GM21528 (cell line): ENCODE data around the gene CACTIN.
"Not testable (repeated sequence)": the region's sequence is repeated elsewhere in the genome, so short reads cannot be mapped to it uniquely, and the experiment has no call there.

Experiments
- ATAC-seq: cut with Tn5 transposase; IDR thresholded peaks from one replicate; pipeline ENCODE4 v1.9.1; 2021; ENCODE audit warnings: mild to moderate bottlenecking, moderate library complexity; ENCODE audit not compliant: unreplicated experiment, low FRiP score

Gene CACTIN

DNA sequence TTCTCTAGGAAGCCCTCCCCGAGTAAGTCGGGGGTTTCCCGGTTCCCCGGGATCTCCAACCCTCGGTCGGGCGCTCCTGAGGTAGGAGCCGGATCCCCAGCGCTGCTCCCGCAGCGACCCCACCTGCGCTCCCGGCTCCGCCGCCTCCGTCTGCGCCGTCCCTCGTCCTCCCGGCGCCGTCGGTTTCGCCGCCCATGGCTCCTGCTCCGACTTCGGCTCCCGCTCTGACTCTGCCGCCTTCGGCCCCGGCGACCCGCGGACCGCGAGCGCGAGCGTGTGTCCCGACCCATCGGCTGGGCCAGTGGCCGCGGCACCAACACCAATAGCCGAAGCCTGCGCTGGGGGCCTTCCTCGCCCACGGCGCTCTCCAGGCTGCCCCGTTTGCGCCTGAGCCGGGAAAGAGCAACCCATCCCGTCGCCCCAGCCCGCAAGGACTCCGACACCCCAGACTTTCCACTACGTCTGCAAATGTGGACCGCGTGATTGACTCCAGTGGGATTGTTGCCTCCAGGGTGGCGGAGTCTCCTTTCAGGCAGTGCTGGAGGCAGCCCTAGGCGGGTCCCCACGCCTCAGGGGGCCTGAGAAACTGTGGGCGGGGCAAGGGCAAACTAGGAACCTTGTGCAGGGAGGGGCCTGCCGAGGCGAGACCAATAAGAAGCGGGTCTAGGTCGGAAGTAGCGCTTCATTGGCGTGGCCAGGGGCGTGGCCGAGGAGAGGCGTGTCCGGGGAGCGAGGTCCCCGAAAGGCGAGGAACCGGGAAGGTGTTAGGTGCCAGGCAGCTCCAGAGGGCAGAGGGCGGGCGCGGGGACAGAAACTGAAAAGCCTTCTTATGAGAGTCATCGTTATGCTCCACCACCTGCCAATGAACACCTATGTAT is at the start of gene CACTIN:
TSS of gene CACTIN (minus strand) at position 318 of the 878 bp plus-strand sequence. CDS start at position 290, 28 bp downstream.
- peak; percentile 76 for ATAC-seq

DNA sequence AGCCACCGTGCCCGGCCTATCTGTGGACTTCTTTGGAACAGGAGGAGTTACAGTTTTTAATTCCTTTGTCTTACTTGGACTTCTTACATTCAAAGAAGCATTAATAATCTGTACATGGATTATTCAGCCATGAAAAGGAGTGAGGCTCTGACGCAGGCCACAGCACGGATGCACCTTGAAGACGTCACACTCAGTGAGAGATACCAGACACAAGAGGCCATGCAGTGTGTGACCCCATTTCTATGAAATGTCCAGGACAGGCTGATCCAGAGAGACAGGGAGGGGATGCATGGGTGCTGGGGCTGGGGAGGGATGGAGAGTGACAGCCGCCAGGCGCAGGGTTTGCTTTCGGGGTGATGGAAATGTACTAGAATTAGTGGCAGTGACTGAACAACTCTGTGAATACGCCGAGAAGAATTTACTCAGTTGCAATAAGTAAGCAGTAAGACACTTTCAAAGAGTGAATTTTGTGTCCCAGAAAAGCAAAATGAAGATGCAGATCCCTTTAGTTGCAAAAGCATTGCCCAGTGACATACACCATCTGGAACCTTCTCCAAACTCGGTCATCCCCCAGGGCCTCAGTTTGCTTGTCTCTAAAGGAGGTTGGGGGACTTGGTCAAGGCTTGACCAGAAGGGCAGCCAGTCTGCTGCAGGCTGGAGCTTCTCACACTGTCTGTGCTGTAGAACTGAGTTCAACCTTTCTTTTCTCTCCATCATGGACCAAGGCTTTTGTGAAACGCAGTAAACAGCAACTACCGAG is 48.4 kb upstream of the CACTIN start:
- no peak for ATAC-seq

DNA sequence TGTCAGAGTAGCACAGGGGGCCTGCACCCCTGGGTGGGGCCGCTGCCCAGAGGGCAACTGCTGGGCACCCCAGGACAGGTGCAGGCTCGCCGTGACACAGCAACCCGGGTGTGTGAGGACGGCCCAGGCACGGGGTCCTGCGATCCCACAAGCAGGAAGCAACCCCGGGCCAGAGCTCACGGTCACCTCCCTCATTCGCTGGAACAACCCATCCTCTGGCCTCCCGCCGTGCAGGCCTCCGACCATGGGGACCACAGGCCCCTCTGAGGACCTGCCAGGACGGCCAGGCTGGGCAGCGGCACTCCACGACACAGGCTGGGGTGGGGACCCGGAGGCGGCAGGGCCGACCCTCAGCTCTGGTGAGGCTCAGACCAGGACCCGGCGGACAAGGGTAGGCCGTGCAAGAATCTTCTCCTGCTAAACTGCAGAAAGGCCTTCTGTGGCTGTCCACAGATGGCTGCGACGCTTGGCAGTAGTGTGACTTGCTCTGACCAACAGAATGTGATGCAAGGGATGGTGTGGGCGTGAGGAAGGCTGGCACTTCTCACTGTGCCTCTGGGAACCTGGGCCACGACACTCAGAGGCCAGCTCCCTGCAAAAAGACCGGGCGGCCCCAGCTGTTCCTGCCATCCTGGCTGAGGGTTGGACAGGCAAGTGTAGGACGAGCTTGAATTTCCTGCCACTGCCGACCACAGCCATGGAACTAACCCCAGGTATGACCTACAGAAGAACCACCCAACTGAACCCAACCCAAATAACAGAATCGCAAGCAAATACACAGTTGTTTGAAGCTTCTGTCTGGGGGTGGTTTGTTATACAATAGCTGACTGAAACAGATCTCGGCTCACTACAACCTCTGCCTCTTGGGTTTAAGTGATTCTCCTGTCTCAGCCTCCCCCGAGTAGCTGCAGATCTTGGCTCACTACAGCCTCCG is 47.2 kb upstream of the CACTIN start:
- no peak for ATAC-seq

DNA sequence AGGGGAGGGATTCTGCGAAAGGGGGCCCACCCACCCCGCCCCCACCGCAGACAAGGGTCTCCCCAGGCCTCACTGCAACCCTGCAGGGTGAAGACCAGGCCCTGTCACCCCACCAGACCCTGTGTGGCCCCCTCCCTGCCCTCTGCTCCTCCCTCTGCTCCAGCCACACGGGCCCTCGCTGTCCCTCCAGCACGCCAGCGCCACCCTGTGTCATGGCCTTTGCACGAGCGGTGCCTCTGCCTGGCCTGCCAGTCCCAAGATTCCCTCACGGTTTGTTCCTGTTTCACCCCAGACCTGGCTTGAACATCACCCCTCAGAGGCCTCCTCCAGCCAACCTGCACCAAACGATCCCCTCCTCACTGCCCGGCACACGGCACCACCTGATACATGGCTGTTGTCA is 46.4 kb upstream of the CACTIN start:
- ATAC-seq: no peak

DNA sequence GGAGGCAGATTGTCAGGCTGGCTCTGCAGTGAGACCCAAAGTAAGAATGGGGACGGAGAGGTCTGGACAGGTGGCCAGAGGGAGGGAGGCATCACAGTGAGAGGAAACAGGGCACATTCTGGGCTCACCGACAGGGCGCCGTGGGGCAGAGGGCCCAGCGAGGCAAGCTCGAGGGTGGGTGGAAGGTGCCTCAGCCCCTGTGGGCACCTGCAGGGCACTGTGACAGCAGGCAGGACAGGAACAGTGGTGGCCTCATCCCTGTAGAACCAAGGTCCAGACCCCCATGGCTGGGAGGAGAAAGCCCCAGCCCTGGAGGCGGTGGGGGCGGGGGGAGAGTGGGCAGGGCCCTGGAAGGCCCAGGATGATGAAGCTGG is 46.0 kb upstream of the CACTIN start:
- ATAC-seq: no peak

DNA sequence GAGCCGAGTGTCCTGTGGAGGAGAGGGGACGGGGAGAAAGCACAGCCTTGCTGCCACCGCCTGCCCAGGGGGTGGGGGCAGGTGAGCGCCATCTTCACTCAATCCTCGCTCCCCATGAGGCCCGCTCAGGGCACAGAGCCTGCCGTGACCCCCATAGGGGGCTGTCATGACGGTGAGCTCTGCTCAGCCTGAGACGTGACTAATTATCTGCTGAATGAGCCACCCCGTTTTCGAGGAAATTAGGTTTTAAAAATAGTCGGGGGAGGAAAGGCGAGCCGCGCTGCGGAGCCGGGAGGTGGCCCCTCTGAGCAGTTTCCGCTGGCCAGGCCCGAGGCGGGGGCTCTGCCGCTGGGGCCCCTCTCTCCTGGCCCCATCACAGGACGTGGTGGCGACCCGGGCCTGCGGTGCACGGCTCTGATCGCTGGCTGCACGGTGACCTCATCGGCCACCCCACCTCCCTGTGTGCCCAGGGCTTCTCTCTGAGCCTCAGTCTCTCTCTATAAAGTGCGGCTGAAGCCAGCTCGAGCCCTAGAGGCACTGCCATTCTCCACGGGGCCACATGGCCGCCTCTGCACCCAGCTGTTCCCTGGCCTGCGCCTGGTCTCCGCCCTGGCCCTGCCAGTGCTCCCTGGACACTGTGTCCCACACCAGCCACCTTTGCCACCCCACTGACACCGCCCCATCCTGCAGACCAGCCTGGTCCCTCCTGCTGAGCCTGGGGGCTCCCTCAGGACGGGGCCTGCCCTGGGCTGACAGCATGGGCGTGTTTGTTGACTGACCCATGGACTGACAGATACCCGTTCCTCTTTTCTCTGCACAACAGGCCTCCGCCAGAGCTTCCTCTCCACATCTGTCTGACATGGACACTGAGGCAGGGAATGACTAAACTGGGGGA is 45.3 kb upstream of the CACTIN start:
- ATAC-seq: no peak

DNA sequence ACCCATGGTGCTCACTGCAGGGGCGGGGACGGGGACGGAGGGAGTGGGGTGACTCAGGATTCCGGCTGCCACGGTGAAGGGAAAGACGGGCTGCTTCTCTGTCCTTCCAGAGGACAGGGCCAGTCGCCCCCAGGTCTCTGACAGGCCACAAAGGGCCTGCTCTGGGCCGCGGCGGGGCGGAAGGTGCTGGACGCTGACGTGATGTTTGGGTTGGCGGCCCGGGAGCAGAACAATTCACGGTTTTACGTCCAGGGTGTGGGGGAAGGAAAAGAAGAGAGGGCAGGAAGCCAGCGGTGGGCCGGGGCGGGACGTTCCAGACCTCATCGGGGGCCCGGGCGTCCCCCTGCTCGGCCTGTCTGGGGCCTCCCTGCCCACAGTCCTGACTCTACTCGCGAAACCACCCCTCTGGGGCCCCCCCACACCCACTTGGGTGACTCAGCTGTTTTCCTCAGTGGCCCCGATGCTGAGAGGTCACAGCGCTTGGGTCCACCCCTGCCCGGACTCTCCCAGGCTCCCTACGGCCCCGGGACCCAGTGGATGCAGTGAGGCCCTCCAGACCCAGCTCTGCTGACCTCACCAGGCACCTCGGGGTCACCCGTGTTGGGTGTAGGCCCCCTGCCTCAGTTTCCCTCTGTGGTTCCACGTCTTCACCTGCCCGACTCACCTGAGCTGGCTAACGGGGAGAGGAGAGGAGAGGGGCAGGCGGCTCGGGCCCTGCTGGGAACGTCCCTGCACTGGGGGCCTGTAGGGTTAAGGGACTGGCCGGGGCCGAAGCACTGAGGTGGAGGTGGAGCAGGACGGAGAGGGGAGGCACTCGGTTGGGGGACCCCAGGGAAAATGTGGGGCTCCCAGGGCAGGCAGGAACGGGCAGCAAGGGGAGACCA is 44.4 kb upstream of the CACTIN start:
- no peak for ATAC-seq

DNA sequence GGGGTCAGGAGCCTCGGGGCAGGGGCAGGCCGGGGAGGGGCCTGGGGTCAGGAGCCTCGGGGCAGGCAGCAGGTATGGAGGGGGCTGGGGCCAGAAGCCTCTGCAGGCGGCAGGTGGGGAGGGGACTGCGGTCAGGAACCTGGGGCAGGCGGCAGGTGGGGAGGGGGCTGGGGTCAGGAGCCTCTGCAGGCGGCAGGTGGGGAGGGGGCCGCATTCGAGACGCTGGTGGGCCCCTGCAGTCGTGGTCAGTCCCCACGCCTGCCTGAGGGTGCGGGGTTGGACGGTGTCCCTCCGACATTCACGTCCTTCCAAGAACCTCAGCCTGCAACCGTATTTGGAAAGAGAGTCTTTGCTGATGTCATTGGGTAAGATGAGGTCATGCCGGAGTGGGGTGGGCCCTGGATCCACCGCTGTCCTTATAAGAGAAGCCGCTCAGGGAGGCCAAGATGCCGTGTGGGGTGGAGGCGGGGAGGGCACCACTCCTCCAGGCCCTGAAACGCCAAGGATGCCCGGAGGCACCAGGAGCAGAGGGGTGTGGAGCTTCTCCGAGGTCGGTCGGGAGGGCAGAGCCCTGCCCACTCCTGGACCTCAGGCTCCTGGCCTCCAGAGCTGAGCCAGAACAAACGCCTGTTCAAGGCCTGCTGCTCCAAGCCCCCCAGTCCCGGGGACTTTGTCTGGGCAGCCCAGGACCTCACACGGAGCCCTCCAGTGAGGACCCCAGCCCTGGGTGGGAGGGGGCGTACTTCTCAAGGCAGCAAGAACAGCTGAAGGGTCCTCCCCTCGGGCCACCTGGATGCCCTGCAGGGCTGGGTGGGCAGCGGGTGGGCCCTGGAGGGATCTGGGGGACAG is 43.6 kb upstream of the CACTIN start:
- ATAC-seq: no peak

DNA sequence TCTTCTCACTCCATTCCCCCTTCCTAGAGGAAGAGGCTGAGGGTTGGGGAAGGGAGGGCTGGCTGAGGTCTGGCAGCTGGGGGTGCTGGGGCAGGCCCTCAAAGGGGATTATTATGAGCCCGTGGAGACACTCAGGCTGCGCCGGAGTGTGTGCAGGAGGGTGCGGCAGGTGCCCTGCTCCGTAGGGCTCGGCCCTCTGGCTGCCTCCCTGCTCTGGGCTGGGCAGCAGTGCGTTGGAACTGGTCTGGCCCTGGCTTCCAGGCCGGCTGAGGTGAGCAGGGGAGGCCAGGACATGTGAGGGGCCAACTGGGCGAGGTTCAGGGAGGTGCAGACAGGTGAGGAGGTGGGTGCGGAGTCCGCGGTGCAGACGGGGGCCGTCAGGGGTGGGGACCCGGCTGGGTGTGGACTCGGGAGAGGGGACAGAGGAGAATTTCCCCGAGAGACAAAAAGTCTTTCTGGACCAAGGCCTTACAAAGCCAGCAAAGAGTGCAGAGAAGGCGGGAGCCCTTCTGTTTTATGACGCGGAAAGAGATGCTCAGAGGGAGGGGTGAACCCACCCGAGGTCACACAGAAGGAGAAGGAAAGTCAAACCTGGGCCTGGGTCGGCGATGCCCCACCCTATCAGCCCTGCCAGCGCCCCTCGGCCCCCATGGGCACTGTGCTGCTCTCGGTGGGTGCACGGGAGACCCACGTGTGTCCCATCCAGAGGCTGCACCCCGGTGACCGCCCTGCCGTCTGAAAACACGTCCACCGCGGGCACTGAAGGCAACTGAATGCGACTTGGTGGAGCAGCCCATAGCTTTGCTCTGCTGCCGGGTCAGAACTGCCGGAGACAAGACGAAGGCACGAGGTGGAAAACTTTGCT is 42.7 kb upstream of the CACTIN start:
- no peak for ATAC-seq

DNA sequence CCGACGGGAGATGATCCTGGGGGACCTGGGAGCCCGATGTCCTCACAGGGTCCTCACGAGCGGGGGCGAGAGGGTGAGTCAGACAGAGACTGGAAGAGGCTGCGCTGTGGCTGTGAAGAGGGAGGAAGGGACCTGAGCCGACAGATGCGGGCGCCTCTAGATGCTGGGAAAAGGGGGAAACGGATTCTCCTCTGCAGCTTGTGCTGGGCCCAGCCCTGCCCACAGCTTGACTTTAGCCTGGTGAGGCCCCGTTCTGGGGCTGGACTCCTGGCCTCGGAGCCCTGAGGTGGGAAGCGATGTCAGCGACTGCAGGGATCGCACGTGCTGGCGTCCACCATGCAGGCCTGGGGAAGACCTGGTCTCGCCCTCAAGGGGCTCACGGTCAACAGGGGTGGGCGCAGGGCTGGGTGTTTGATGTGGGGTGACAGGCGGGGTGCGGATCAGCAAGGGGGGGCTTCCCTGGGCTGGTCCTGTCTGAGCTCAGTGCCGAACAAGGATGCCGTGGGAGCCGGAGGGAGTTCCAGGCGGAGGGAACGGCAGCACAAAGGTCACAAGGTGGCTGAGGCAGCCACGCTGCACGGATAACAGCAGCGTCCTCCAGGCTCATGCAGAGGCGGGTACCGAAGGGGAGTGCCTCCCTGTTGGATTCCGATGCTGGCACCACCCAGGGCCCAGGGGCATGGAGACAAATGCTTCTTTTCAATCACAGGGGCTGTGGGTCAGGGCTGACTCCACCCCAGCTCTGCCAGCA is 41.9 kb upstream of the CACTIN start:
- no peak for ATAC-seq

DNA sequence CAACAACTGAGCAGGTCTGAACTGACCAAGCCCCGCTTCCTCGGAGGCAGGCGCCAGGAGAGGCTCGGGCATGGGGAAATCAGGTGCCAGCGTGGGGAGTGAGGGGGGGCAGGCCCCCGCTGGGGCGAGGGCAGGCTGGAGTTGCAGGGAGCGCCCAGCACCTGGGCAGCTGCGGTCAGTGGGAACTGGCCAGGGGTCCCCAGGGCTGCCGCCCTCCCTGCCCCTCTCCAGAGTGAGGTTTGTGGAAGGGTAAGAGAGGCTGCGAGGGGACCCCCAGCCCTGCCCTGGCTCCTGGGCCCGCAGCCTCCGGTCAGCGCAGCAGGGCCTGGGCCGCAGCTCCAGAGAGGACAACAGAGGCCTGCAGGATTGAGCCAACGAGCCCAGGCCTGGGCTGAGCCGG is 41.2 kb upstream of the CACTIN start:
- ATAC-seq: no peak

DNA sequence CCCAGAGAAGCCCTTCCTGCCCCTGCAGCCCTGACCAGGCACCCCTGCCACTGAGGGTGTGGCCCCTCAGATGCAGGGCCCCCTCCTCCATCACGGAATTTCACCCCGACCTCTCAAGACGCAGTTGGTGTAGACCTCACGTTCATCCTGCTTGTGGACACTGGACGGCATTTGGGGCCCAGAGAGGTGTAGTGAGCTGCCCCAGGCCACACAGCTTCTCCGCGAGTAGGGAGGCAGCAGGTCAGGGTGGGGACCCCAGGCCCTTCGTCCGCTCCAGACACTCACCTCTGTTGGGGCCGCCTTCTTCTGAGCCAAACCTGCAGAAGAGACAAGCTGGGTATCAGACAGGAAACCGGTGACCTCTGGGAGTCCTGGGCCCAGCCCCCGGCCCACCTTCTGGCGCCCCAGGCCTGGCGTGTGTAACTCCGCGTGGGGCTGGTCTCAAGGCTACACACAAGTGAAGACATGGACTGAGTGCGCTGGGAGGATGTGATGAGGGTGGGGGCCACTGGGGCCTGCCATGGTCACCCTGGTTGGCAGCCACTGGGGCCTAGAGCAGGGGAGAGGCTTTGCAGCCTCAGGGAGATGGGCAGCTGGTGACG is 40.5 kb upstream of the CACTIN start:
- no peak for ATAC-seq

DNA sequence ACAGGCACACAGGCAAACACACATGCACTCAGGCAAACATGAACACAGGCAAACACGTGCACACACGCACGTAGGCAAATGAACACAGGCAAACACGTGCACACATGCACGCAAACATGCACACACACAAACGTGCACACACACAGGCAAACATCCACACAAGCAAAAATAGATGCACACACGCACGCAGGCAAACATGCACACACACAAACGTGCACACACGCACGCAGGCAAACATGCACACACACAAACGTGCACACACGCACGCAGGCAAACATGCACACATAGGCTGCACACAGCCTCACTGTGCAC is 39.9 kb upstream of the CACTIN start:
- not testable (repeated sequence) for ATAC-seq

DNA sequence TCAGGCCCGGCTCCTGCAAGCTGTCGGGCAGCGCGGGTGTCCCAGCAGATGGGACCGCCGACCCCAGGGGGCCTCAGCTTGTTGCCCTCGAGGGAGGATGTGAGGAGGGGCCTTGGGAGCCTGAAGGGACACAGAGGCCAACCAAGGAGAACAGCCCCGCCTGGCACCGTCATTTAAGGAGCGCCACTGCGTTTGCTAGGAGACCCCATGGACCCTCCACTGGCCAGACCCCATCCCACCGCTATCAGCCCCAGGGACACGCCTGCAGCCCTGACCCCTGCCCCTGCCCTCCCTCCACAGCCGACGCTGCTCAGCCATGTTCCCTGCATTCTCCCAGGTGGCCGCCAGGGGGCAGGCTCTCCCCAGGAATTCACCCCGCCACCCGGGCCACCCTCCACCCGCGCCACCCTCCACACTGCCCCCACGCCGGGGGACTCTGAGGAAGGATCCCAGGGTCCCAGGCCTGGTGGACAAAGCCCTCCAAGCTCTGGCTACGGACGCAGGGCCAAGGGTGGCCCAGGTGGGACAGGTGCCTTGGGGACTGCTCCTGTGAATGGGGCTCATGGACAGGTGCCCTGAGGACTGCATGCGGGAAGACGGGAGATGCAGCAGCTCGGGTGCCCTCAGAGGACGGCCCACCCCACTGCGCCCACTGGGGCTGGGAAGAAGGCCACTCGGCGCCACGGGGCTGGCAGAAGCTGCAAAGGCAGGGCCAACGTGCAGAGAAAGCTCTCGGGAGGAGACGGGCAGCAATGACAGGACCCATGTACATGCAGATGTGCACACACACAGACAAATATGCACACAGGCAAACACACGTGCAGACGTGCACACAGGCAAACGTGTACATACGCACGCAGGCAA is 39.3 kb upstream of the CACTIN start:
- no peak for ATAC-seq
